ENCODE measurements around the gene COL27A1.

The COL27A1 gene

GRCh38 chr9:114286146-114286679 is 130.9 kb downstream of the COL27A1 start:
- TF ChIP-seq CTCF (IDR thresholded peaks at IDR 0.05) = no peak

- TF ChIP-seq CTCF (IDR thresholded peaks at IDR 0.05) = no peak
Observed at GRCh38 chr9:114287001-114287762, 131.8 kb downstream of the COL27A1 start.

GRCh38 chr9:114287763-114288192 is 132.4 kb downstream of the COL27A1 start:
- TF ChIP-seq CTCF (IDR thresholded peaks at IDR 0.05) = no peak

- no peak for TF ChIP-seq CTCF (IDR thresholded peaks at IDR 0.05)
Observed at GRCh38 chr9:114288193-114289091, 133.1 kb downstream of the COL27A1 start.

GRCh38 chr9:114289106-114289505 is 133.8 kb downstream of the COL27A1 start:
- no peak for TF ChIP-seq CTCF (IDR thresholded peaks at IDR 0.05)

GRCh38 chr9:114289571-114290481 is 134.5 kb downstream of the COL27A1 start:
- TF ChIP-seq CTCF (IDR thresholded peaks at IDR 0.05) = no peak

- TF ChIP-seq CTCF (IDR thresholded peaks at IDR 0.05) = no peak
Observed at GRCh38 chr9:114290561-114290986, 135.2 kb downstream of the COL27A1 start.
